Ascending aorta (tissue), 2 donors: ENCODE data around the gene ELFN2. TPM values are rescaled to one million over a fixed set of nuclear protein-coding genes. Genes with fewer than 3 reads are reported as not detected.

Source experiments
- DNase-seq, 2 donors: peaks; one replicate each; pipeline ENCODE4 v3.0.0-alpha.2; 2019; ENCODE audit warnings: low spot score in 2 of 2
- H3K27ac ChIP-seq, 2 donors: fragments of 200-600 bp; sonication (generic); one replicate each; pipeline ENCODE4 v1.5.1; 2016 to 2017; ENCODE audit warnings: mild to moderate bottlenecking in 1 of 2
- H3K27me3 ChIP-seq: fragments of 200-600 bp; sonication (generic); one replicate; pipeline ENCODE4 v1.5.1; 2017
- H3K36me3 ChIP-seq, 2 donors: fragments of 200-600 bp; sonication (generic); one replicate each; pipeline ENCODE4 v1.5.1; 2016
- H3K4me1 ChIP-seq, 2 donors: fragments of 200-600 bp; sonication (generic); one replicate each; pipeline ENCODE4 v1.5.1; 2016 to 2017; ENCODE audit warnings: mild to moderate bottlenecking in 1 of 2
- H3K4me3 ChIP-seq, 2 donors: fragments of 200-600 bp; sonication (generic); one replicate each; pipeline ENCODE4 v1.5.1; 2016 to 2017; ENCODE audit warnings: mild to moderate bottlenecking in 1 of 2
- H3K9me3 ChIP-seq, 2 donors: fragments of 200-600 bp; sonication (generic); one replicate each; pipeline ENCODE4 v1.5.1; 2016
- CTCF ChIP-seq, 3 experiments: fragments of 200-600 bp in 2 of 3; fragments of 450-650 bp in 1 of 3; sonication (generic) in 2 of 3; IDR thresholded peaks; one replicate each; pipeline ENCODE4 v1.5.1; 2016 to 2019; ENCODE audit warnings: antibody characterized with exemption in 3 of 3, mild to moderate bottlenecking in 1 of 3, moderate library complexity in 1 of 3
- intact Hi-C: fragments of 100-400 bp; cut with DNase I; formaldehyde crosslinking; loops from one replicate; pipeline ENCODE4 v1.15.1; 2023
- total RNA-seq: library from RNA; depleted of rRNA; stranded (reverse); fragments of >200 nt; gene quantifications from one replicate; pipeline ENCODE4 v1.1.0, GENCODE V29; 2016

ELFN2 gene
- total RNA-seq, 1 donor from 2014 or later, result not detected

- H3K27ac ChIP-seq, result no peak overlapping the region
- TF ChIP-seq CTCF (IDR thresholded peaks at IDR 0.05), result no peak
- H3K27me3 ChIP-seq, result no peaks in the 10 kb centered on the region
- no peaks in the 10 kb centered on the region for H3K36me3 ChIP-seq
- no peak for DNase-seq
- intact Hi-C loops, result no loop called here
- H3K4me3 ChIP-seq, result no peak overlapping the region
- H3K4me1 ChIP-seq, result no peaks in the 10 kb centered on the region
- no peaks in the 10 kb centered on the region for H3K9me3 ChIP-seq
Observed at GRCh38 chr22:37343863-37344734, 83.2 kb downstream of the ELFN2 start.

- Histone ChIP-seq H3K36me3 (no peaks in the 10 kb centered on the region), H3K27ac (no peak overlapping the region), H3K4me1 (no peaks in the 10 kb centered on the region), H3K4me3 (no peak overlapping the region), H3K9me3 (no peaks in the 10 kb centered on the region), H3K27me3 (no peaks in the 10 kb centered on the region)
- DNase-seq, result no peak
- intact Hi-C loops, result no loop called here
- TF ChIP-seq CTCF (IDR thresholded peaks at IDR 0.05), result no peak
Observed at GRCh38 chr22:37343348-37343747, 83.9 kb downstream of the ELFN2 start.

GRCh38 chr22:37342065-37342464, 85.2 kb downstream of the ELFN2 start:
- Histone ChIP-seq H3K4me3 (no peak overlapping the region), H3K36me3 (no peaks in the 10 kb centered on the region), H3K9me3 (no peaks in the 10 kb centered on the region), H3K4me1 (no peaks in the 10 kb centered on the region), H3K27ac (no peak overlapping the region), H3K27me3 (no peaks in the 10 kb centered on the region)
- no peak for TF ChIP-seq CTCF (IDR thresholded peaks at IDR 0.05)
- DNase-seq, result no peak
- intact Hi-C loops, result no loop called here

GRCh38 chr22:37340331-37341262, 86.7 kb downstream of the ELFN2 start:
- Histone ChIP-seq H3K27me3 (no peaks in the 10 kb centered on the region), H3K9me3 (no peaks in the 10 kb centered on the region), H3K4me1 (no peaks in the 10 kb centered on the region), H3K4me3 (no peak overlapping the region), H3K36me3 (no peaks in the 10 kb centered on the region), H3K27ac (no peak overlapping the region)
- DNase-seq, result no peak
- intact Hi-C loops, result no loop called here
- TF ChIP-seq CTCF (IDR thresholded peaks at IDR 0.05), result no peak

- Histone ChIP-seq H3K27me3 (peaks cover 11% of the 10 kb centered on the region), H3K4me3 (no peak overlapping the region)
- intact Hi-C loops, result no loop called here
Observed at GRCh38 chr22:37338539-37339246, 88.6 kb downstream of the ELFN2 start.

More at GRCh38 chr22:37338539-37339246, 88.6 kb downstream of the ELFN2 start:
- TF ChIP-seq CTCF (IDR thresholded peaks at IDR 0.05), result no peak
- no peak overlapping the region for H3K27ac ChIP-seq
- no peaks in the 10 kb centered on the region for H3K9me3 ChIP-seq
- no peaks in the 10 kb centered on the region for H3K4me1 ChIP-seq
- DNase-seq, result no peak
- H3K36me3 ChIP-seq, result no peaks in the 10 kb centered on the region
